H9 (cell line): ENCODE measurements around the gene TEX52. TPM values are rescaled to one million over a fixed set of nuclear protein-coding genes. Genes with fewer than 3 reads are reported as not detected.

Experiments used
- DNase-seq: peaks from one replicate; pipeline ENCODE4 v3.0.0-alpha.2; 2017
- H2AFZ ChIP-seq: one replicate; pipeline ENCODE4 v1.6.1; 2013; ENCODE audit warnings: mild to moderate bottlenecking, low read length, control low read depth, moderate library complexity
- H2AK5ac ChIP-seq: 2 replicates; pipeline ENCODE4 v1.6.1; 2013; ENCODE audit warnings: low read length, control low read depth, mixed read lengths; ENCODE audit not compliant: insufficient read length
- H2BK120ac ChIP-seq: one replicate; pipeline ENCODE4 v1.6.1; 2013; ENCODE audit warnings: low read depth, mild to moderate bottlenecking, low read length, control low read depth, inconsistent platforms; ENCODE audit not compliant: poor library complexity, severe bottlenecking
- H2BK12ac ChIP-seq: 2 replicates; pipeline ENCODE4 v1.6.1; 2013; ENCODE audit warnings: low read length, control low read depth, mixed read lengths, low read depth; ENCODE audit not compliant: insufficient read length
- H2BK15ac ChIP-seq: 2 replicates; pipeline ENCODE4 v1.6.1; 2013; ENCODE audit warnings: low read depth, low read length, control low read depth
- H2BK20ac ChIP-seq: one replicate; pipeline ENCODE4 v1.6.1; 2013; ENCODE audit warnings: low read depth, mild to moderate bottlenecking, low read length, control low read depth, inconsistent platforms; ENCODE audit not compliant: poor library complexity, severe bottlenecking
- H2BK5ac ChIP-seq: 2 replicates; pipeline ENCODE4 v1.6.1; 2013; ENCODE audit warnings: low read length, control low read depth, mixed read lengths; ENCODE audit not compliant: insufficient read length
- H3K14ac ChIP-seq: 2 replicates; pipeline ENCODE4 v1.6.1; 2013; ENCODE audit warnings: low read length, control low read depth; ENCODE audit not compliant: insufficient read depth
- H3K18ac ChIP-seq: 2 replicates; pipeline ENCODE4 v1.6.1; 2013; ENCODE audit warnings: low read depth, mild to moderate bottlenecking, mixed read lengths, low read length, control low read depth; ENCODE audit not compliant: insufficient read length
- H3K23ac ChIP-seq: 2 replicates; pipeline ENCODE4 v1.6.1; 2013; ENCODE audit warnings: low read length, control low read depth, mixed read lengths, low read depth; ENCODE audit not compliant: insufficient read length
- H3K23me2 ChIP-seq: 2 replicates; pipeline ENCODE4 v1.6.1; 2013; ENCODE audit warnings: low read depth, mild to moderate bottlenecking, mixed read lengths, low read length, control low read depth; ENCODE audit not compliant: insufficient read length, poor library complexity, severe bottlenecking
- H3K27ac ChIP-seq: 2 replicates; pipeline ENCODE4 v1.5.1; 2013; ENCODE audit warnings: low read length, control low read depth, mixed read lengths, low read depth; ENCODE audit not compliant: insufficient read length
- H3K27me3 ChIP-seq: 2 replicates; pipeline ENCODE4 v1.6.1; 2013; ENCODE audit warnings: low read length, control low read depth, inconsistent platforms; ENCODE audit not compliant: insufficient read depth
- H3K4ac ChIP-seq: 2 replicates; pipeline ENCODE4 v1.6.1; 2013; ENCODE audit warnings: low read depth, mild to moderate bottlenecking, control low read depth, inconsistent platforms, low read length, moderate library complexity
- H3K4me1 ChIP-seq: 2 replicates; pipeline ENCODE4 v1.6.1; 2013; ENCODE audit warnings: low read length, control low read depth, inconsistent platforms; ENCODE audit not compliant: insufficient read depth
- H3K4me2 ChIP-seq: 2 replicates; pipeline ENCODE4 v1.6.1; 2013; ENCODE audit warnings: low read length, control low read depth, mixed read lengths; ENCODE audit not compliant: insufficient read length, insufficient read depth
- H3K56ac ChIP-seq: 2 replicates; pipeline ENCODE4 v1.6.1; 2013; ENCODE audit warnings: low read depth, mild to moderate bottlenecking, mixed read lengths, low read length, control low read depth; ENCODE audit not compliant: insufficient read length
- H3K79me1 ChIP-seq: 2 replicates; pipeline ENCODE4 v1.6.1; 2013; ENCODE audit warnings: low read depth, mild to moderate bottlenecking, moderate library complexity, low read length, control low read depth, inconsistent platforms; ENCODE audit not compliant: insufficient read depth, poor library complexity, severe bottlenecking
- H3K79me2 ChIP-seq: 2 replicates; pipeline ENCODE4 v1.6.1; 2013; ENCODE audit warnings: low read length, control low read depth, inconsistent platforms; ENCODE audit not compliant: insufficient read depth
- H3K9ac ChIP-seq: 2 replicates; pipeline ENCODE4 v1.6.1; 2013; ENCODE audit warnings: low read length, control low read depth, mixed read lengths; ENCODE audit not compliant: insufficient read length; ENCODE audit errors: extremely low read depth
- H3K9me3 ChIP-seq: one replicate; pipeline ENCODE4 v1.6.1; 2013; ENCODE audit warnings: low read depth, low read length, inconsistent platforms; ENCODE audit not compliant: control insufficient read depth
- H3T11ph ChIP-seq: one replicate; pipeline ENCODE4 v1.6.1; 2013; ENCODE audit warnings: mild to moderate bottlenecking, low read length, control low read depth, inconsistent platforms
- H4K20me1 ChIP-seq: one replicate; pipeline ENCODE4 v1.6.1; 2013; ENCODE audit not compliant: control insufficient read depth, insufficient read length, insufficient read depth
- H4K5ac ChIP-seq: 2 replicates; pipeline ENCODE4 v1.6.1; 2013; ENCODE audit warnings: low read depth, mild to moderate bottlenecking, mixed read lengths, low read length, control low read depth; ENCODE audit not compliant: insufficient read length
- H4K8ac ChIP-seq: replicated peaks from 2 replicates; pipeline ENCODE4 v1.6.1; 2013; ENCODE audit warnings: low read length, control low read depth, mixed read lengths, low read depth; ENCODE audit not compliant: insufficient read length
- H4K91ac ChIP-seq: 2 replicates; pipeline ENCODE4 v1.6.1; 2013; ENCODE audit warnings: low read depth, mild to moderate bottlenecking, moderate library complexity, mixed read lengths, low read length, control low read depth; ENCODE audit not compliant: insufficient read length
- H3K27ac Mint-ChIP-seq, 3 experiments: 2 replicates in 2 of 3; 3 replicates in 1 of 3; pipeline ENCODE4 v1.8.0; 2020 to 2021; ENCODE audit warnings: mixed read lengths in 3 of 3, mild to moderate bottlenecking in 1 of 3, moderate library complexity in 1 of 3
- H3K27me3 Mint-ChIP-seq: 2 replicates; pipeline ENCODE4 v1.8.0; 2021; ENCODE audit warnings: low read depth, mild to moderate bottlenecking, moderate library complexity, mixed read lengths
- H3K36me3 Mint-ChIP-seq, 3 experiments: 2 replicates in 2 of 3; 3 replicates in 1 of 3; pipeline ENCODE4 v1.8.0; 2020 to 2021; ENCODE audit warnings: low read depth in 3 of 3, mixed read lengths in 3 of 3; ENCODE audit not compliant: insufficient read depth in 1 of 3
- H3K4me1 Mint-ChIP-seq, 2 experiments: 2 replicates each; pipeline ENCODE4 v1.8.0; 2020; ENCODE audit warnings: mixed read lengths in 2 of 2
- H3K4me3 Mint-ChIP-seq, 2 experiments: 2 replicates in 1 of 2; 3 replicates in 1 of 2; pipeline ENCODE4 v1.8.0; 2020 to 2021; ENCODE audit warnings: mild to moderate bottlenecking in 2 of 2, mixed read lengths in 2 of 2, moderate library complexity in 1 of 2
- H3K9me3 Mint-ChIP-seq, 2 experiments: 2 replicates in 1 of 2; 3 replicates in 1 of 2; pipeline ENCODE4 v1.8.0; 2020; ENCODE audit warnings: mild to moderate bottlenecking in 2 of 2, mixed read lengths in 2 of 2, moderate library complexity in 1 of 2
- CTCF ChIP-seq: fragments of 200-600 bp; sonication (generic); conservative IDR thresholded peaks from 3 replicates; pipeline ENCODE4 v1.8.0; 2021; ENCODE audit warnings: antibody characterized with exemption, mild to moderate bottlenecking
- WGBS: extraction: QIAGEN DNeasy Blood & Tissue Kit; methylation state at CpG from one replicate; pipeline ENCODE4 v1.1.7; 2013; ENCODE audit warnings: missing lambda C conversion rate, low lambda C conversion rate, mixed read lengths; ENCODE audit not compliant: insufficient read length; ENCODE audit errors: extremely low coverage; 5-methylcytosine and 5-hydroxymethylcytosine counted together
- total RNA-seq: library from RNA; stranded (reverse); gene quantifications from 2 replicates; pipeline ENCODE4 v1.2.1, GENCODE V29; 2021

Gene TEX52
- total RNA-seq, 1 experiment from 2014 or later = 0.20 TPM

DNA sequence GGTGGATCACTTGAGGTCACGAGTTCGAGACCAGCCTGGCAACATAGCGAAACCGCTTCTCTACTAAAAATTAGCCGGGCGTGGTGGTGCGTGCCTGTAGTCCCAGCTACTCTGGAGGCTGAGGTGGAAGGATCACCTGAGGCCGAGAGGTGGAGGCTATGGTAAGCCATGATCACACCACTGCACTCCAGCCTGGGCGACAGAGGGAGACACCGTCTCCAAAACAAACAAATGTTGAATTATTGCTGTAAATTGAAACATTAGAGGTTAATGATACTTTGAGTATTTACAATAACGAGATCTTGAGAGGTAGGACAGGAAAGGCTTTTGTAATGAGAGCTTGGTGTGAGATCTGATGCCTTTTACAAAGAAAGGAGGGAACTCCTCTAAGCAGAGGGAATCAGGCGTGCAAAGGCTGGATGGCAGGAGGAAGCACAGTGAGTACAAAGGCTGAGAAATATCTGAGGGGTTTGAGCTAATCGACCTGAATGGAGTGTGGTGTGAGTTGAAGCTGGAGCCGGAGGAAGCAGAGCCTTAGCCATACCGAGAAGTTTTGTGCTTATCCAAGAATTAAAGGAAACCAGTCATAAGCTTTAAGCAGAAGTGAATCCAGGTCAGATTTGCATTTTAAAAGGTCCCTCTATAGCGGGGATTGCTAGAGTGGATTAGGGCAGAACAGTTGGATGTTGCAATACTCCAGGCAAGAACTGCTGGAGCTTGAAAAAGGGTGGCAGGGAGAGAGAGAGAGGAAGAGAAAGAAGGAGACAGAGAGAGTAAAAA lies 21.3 kb upstream of the TEX52 start:
- Histone ChIP-seq H4K8ac (no peak overlapping the region), H2BK5ac (no peak overlapping the region), H3K23ac (no peak overlapping the region), H3K79me2 (peaks cover 7% of the 10 kb centered on the region; the same call in 1 of the 2 replicates), H3K4me2 (peak overlapping the region; percentile 73), H3K9ac (peak overlapping the region; percentile 71), H2BK15ac (no peak overlapping the region), H3K4me1 (no peaks in the 10 kb centered on the region), H2BK20ac (no peak overlapping the region), H2BK120ac (no peak overlapping the region), H3K14ac (no peak overlapping the region), H3K56ac (no peak overlapping the region), H3K9me3 (no peaks in the 10 kb centered on the region), H3K23me2 (peaks cover 14% of the 10 kb centered on the region), H3K4ac (no peak overlapping the region), H3K27me3 (no peaks in the 10 kb centered on the region), H3K79me1 (no peaks in the 10 kb centered on the region), H2AK5ac (no peak overlapping the region), H3K18ac (no peak overlapping the region), H4K91ac (no peak overlapping the region), H2AFZ (no peak overlapping the region), H4K5ac (no peak overlapping the region), H3T11ph (no peak overlapping the region), H2BK12ac (no peak overlapping the region), H3K27ac (no peak overlapping the region), H4K20me1 (no peaks in the 10 kb centered on the region)
- H3K27me3 Mint-ChIP-seq = no peaks in the 10 kb centered on the region
- peak overlapping the region; percentile 94 to 100 for H3K4me3 Mint-ChIP-seq
- no CpG with 5 or more reads among the region's 16 CpGs for WGBS
- peaks cover 22 to 25% of the 10 kb centered on the region in 2 experiments for H3K4me1 Mint-ChIP-seq
- DNase-seq = peak; percentile 44
- 0 out of 5 replicates have a peak, but pooled peaks cover 0 to 2% of the 10 kb centered on the region in 2 experiments for H3K9me3 Mint-ChIP-seq
- peak overlapping the region; percentile 97 to 100 (median 98) for H3K27ac Mint-ChIP-seq
- H3K36me3 Mint-ChIP-seq = peaks cover 24 to 30% (median 30%) of the 10 kb centered on the region in 3 experiments
- peak; percentile 23; the same call in 2 of the 3 replicates for TF ChIP-seq CTCF
